ENCODE results near the gene GATAD2B. TPM values are rescaled to one million over a fixed set of nuclear protein-coding genes. Genes with fewer than 3 reads are reported as not detected.
A peak's percentile ranks its signal among the peaks of the same experiment; 100 is the strongest.
"Not testable (repeated sequence)": the region's sequence is repeated elsewhere in the genome, so short reads cannot be mapped to it uniquely, and the experiment has no call there.

GATAD2B gene
- polyA plus RNA-seq, 1 donor, result 34.8 TPM

GRCh38 chr1:153778824-153779519 is 143.8 kb downstream of the GATAD2B start:
- no peak for DNase-seq

- no peak for DNase-seq
Measured at GRCh38 chr1:153778051-153778823, 144.5 kb downstream of the GATAD2B start.

GRCh38 chr1:153777648-153778047 is 145.1 kb downstream of the GATAD2B start:
- DNase-seq, result no peak

GRCh38 chr1:153776845-153777370 is 145.9 kb downstream of the GATAD2B start:
- no peak for DNase-seq

- DNase-seq, result no peak
Measured at GRCh38 chr1:153776352-153776751, 146.4 kb downstream of the GATAD2B start.

GRCh38 chr1:153775458-153776327 is 147.1 kb downstream of the GATAD2B start:
- DNase-seq, result peak; percentile 77

- DNase-seq, result peak; percentile 61
Measured at GRCh38 chr1:153774780-153775457, 147.9 kb downstream of the GATAD2B start, which contains the start of gene SLC27A3. Gene SLC27A3 (plus strand): TSS chr1:153775407. CDS start chr1:153775498, 91 bp downstream.

GRCh38 chr1:153774026-153774595 is 148.7 kb downstream of the GATAD2B start:
- DNase-seq, result no peak

GRCh38 chr1:153773096-153773921 is 149.5 kb downstream of the GATAD2B start:
- no peak for DNase-seq

- no peak for DNase-seq
Measured at GRCh38 chr1:153771841-153772593, 150.8 kb downstream of the GATAD2B start.

- DNase-seq, result no peak
Measured at GRCh38 chr1:153771261-153771660, 151.5 kb downstream of the GATAD2B start.

- no peak for DNase-seq
Measured at GRCh38 chr1:153770797-153771196, 152.0 kb downstream of the GATAD2B start.

- DNase-seq, result no peak
Measured at GRCh38 chr1:153769221-153769620, 153.6 kb downstream of the GATAD2B start.

- DNase-seq, result no peak
Measured at GRCh38 chr1:153768316-153769181, 154.2 kb downstream of the GATAD2B start.

GRCh38 chr1:153767519-153767918 is 155.3 kb downstream of the GATAD2B start:
- no peak for DNase-seq

GRCh38 chr1:153766663-153767062 is 156.1 kb downstream of the GATAD2B start:
- not testable (repeated sequence) for DNase-seq

GRCh38 chr1:153764310-153764709 is 158.5 kb downstream of the GATAD2B start:
- DNase-seq, result no peak

Data from left kidney (tissue), 2 donors.